Progenitor cell of endocrine pancreas (in vitro differentiated cells): Measurements from ENCODE around the gene NDUFA3. TPM values are rescaled to one million over a fixed set of nuclear protein-coding genes. Genes with fewer than 3 reads are reported as not detected.

Experiments used
- DNase-seq: peaks from one replicate; pipeline ENCODE4 v3.0.0; 2021; ENCODE audit warnings: low spot score; ENCODE audit not compliant: unreplicated experiment
- H3K27ac Mint-ChIP-seq: 2 replicates; pipeline ENCODE4 v1.8.0; 2021; ENCODE audit warnings: mild to moderate bottlenecking, moderate library complexity, mixed read lengths
- H3K27me3 Mint-ChIP-seq: 2 replicates; pipeline ENCODE4 v1.8.0; 2021; ENCODE audit warnings: mixed read lengths
- H3K36me3 Mint-ChIP-seq: 2 replicates; pipeline ENCODE4 v1.8.0; 2022; ENCODE audit warnings: mixed read lengths; ENCODE audit not compliant: insufficient read depth
- H3K4me1 Mint-ChIP-seq: 2 replicates; pipeline ENCODE4 v1.8.0; 2021; ENCODE audit warnings: low read depth, mixed read lengths
- H3K4me3 Mint-ChIP-seq: 2 replicates; pipeline ENCODE4 v1.8.0; 2021; ENCODE audit warnings: low read depth, mild to moderate bottlenecking, moderate library complexity, mixed read lengths
- H3K9me3 Mint-ChIP-seq: 2 replicates; pipeline ENCODE4 v1.8.0; 2021; ENCODE audit warnings: low read depth, mixed read lengths
- total RNA-seq: library from RNA; stranded (reverse); gene quantifications from 2 replicates; pipeline ENCODE4 v1.2.1, GENCODE V29; 2021
- TF ChIP-seq, protein P1 (sequence below): fragments of 200-600 bp; sonication (generic); IDR thresholded peaks from one replicate; pipeline ENCODE4 v1.5.0; 2021; ENCODE audit warnings: antibody characterized with exemption, mild to moderate bottlenecking; ENCODE audit not compliant: unreplicated experiment

The NDUFA3 gene
- total RNA-seq, 1 donor from 2014 or later = 162 TPM

DNA sequence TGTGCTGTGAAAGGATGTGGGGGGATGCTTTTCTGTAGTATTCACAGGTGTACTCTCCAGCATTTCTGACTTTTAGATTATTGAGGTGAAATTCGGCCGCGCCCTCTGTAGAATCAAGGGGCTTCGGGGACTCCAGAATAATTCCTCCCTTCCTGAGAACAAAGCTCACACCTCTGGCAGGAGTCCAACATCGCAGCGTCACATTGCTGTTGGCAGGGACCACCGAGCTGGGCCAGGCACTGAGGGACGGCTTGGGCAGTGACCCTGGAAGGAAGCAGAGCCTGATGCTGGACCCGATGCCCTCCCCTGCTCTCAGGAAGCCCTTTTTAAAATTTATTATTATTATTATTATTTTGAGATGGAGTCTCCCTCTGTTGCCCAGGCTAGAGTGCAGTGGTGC is 27.8 kb upstream of the NDUFA3 start:
- no peaks in the 10 kb centered on the region for H3K36me3 Mint-ChIP-seq
- H3K4me3 Mint-ChIP-seq = no peak overlapping the region
- no peaks in the 10 kb centered on the region for H3K9me3 Mint-ChIP-seq
- peaks cover 9% of the 10 kb centered on the region for H3K27me3 Mint-ChIP-seq
- TF ChIP-seq, protein P1, sequence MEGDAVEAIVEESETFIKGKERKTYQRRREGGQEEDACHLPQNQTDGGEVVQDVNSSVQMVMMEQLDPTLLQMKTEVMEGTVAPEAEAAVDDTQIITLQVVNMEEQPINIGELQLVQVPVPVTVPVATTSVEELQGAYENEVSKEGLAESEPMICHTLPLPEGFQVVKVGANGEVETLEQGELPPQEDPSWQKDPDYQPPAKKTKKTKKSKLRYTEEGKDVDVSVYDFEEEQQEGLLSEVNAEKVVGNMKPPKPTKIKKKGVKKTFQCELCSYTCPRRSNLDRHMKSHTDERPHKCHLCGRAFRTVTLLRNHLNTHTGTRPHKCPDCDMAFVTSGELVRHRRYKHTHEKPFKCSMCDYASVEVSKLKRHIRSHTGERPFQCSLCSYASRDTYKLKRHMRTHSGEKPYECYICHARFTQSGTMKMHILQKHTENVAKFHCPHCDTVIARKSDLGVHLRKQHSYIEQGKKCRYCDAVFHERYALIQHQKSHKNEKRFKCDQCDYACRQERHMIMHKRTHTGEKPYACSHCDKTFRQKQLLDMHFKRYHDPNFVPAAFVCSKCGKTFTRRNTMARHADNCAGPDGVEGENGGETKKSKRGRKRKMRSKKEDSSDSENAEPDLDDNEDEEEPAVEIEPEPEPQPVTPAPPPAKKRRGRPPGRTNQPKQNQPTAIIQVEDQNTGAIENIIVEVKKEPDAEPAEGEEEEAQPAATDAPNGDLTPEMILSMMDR = no peak
- H3K27ac Mint-ChIP-seq = no peak overlapping the region
- DNase-seq = no peak
- no peaks in the 10 kb centered on the region for H3K4me1 Mint-ChIP-seq

DNA sequence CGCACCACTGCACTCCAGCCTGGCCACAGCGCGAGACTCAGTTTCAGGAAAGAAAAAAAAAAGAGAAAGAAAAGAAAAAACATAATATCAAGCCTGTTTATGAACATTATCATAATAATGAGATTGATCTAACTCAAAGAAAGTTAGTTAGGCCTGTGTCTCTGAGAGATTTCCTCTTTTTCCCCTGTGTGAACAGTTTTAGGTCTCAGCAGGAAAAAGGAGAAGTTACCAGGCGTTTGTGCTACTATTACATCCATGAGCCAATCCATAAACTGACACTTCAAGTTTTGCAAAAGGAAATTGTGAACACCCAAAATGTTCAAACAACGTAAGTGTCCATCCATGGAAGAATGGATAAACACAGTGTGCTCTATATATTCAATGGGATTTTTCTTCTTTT is 25.3 kb upstream of the NDUFA3 start:
- H3K4me1 Mint-ChIP-seq = no peaks in the 10 kb centered on the region
- no peak overlapping the region for H3K4me3 Mint-ChIP-seq
- TF ChIP-seq, protein P1 = no peak
- H3K27ac Mint-ChIP-seq = no peak overlapping the region
- no peak for DNase-seq
- H3K9me3 Mint-ChIP-seq = no peaks in the 10 kb centered on the region
- no peaks in the 10 kb centered on the region for H3K36me3 Mint-ChIP-seq
- peaks cover 7% of the 10 kb centered on the region for H3K27me3 Mint-ChIP-seq

DNA sequence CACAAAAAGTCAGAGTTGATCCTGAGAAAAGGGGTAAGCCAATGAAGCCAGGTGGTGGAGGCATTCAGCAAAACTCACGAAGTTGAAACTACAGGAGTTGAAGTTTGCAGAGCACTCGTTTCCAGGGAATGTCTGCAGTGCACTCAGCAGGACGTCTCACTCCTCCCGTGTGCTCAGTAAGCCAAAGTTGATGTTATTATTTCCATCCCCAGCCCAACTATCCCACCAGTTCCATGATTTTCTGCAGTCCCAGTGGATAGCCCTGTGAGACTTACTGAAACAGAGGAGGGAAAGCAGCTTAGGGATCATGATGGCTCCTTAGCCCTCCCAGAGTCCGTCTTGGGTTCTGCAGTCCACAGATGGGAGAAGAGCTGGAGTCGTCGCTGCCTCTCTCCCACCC is 21.6 kb upstream of the NDUFA3 start, which contains the start of gene TARM1:
Gene TARM1, minus strand, starts transcription at position 334 of the 400 bp plus-strand sequence. Its CDS starts 25 bp downstream, at position 309.
- H3K36me3 Mint-ChIP-seq = no peaks in the 10 kb centered on the region
- no peak for DNase-seq
- H3K4me3 Mint-ChIP-seq = no peak within 1 kb of the TSS
- no peak within 1 kb of the TSS for H3K27ac Mint-ChIP-seq
- H3K27me3 Mint-ChIP-seq = peaks cover 6% of the 10 kb centered on the region
- TF ChIP-seq, protein P1 = no peak
- no peaks in the 10 kb centered on the region for H3K4me1 Mint-ChIP-seq
- peaks cover 5% of the 10 kb centered on the region for H3K9me3 Mint-ChIP-seq

DNA sequence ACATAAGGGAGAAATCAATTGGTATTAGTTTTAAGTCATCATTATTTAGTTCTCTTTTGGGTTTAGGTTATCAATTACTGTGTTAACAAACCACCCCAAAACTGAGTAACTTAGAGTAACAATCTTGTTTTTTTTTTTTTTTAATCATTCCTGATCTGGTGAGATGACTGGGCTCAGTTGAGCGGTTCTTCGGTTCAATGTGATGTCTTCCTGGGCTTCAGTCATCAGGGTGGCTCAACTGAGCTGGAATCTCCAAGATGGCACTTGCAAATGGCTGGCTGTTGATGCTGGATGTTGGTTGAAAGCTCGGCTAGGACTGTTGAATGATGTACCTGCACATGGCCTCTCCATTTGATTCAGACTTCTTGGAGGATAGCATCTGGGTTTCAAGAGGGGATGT is 18.2 kb upstream of the NDUFA3 start:
- H3K36me3 Mint-ChIP-seq = no peaks in the 10 kb centered on the region
- H3K27ac Mint-ChIP-seq = no peak overlapping the region
- H3K4me3 Mint-ChIP-seq = no peak overlapping the region
- no peaks in the 10 kb centered on the region for H3K4me1 Mint-ChIP-seq
- no peak for DNase-seq
- H3K27me3 Mint-ChIP-seq = peaks cover 19% of the 10 kb centered on the region
- H3K9me3 Mint-ChIP-seq = peaks cover 6% of the 10 kb centered on the region
- TF ChIP-seq, protein P1 = no peak

DNA sequence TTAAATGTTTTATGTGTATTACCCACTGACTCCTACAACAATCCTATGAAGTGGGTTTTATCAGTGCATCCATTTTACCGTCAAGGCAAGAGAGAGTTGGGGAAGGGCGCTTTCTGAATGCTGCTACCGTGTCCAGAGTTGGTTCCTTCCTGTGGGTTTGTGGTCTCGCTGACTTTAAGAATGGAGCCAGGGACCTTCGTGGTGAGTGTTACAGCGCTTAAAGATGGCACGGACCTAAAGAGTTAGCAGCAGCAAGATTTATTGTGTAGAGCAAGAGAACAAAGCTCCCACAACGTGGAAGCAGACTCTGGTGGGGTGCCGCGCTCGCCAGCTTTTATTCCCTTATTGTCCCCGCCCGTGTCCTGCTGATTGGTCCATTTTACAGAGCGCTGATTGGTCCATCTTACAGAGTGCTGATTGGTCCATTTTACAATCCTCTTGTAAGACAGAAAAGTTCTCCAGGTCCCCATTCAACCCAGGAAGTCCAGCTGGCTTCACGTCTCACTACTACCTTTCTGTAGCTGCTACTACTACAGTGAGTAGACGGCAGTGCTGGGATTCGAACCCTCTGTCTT is 8.1 kb upstream of the NDUFA3 start:
- H3K36me3 Mint-ChIP-seq = no peaks in the 10 kb centered on the region
- peak overlapping the region; percentile 69 for H3K27ac Mint-ChIP-seq
- TF ChIP-seq, protein P1 = no peak
- H3K9me3 Mint-ChIP-seq = peaks cover 3% of the 10 kb centered on the region
- no peak overlapping the region for H3K4me3 Mint-ChIP-seq
- no peaks in the 10 kb centered on the region for H3K4me1 Mint-ChIP-seq
- no peak for DNase-seq
- peaks cover 49% of the 10 kb centered on the region for H3K27me3 Mint-ChIP-seq
